RPMI7951 (cell line): ENCODE measurements around the gene GBF1. TPM values are rescaled to one million over a fixed set of nuclear protein-coding genes. Genes with fewer than 3 reads are reported as not detected.
"Not testable (repeated sequence)": the region's sequence is repeated elsewhere in the genome, so short reads cannot be mapped to it uniquely, and the experiment has no call there.

Experiments used
- DNase-seq: peaks from one replicate; pipeline ENCODE4 v3.0.0-alpha.2; 2012; ENCODE audit warnings: low read depth
- total RNA-seq: library from RNA; depleted of rRNA; stranded (reverse); fragments of >200 nt; shearing (Covaris generic); gene quantifications from 2 replicates; pipeline ENCODE4 v1.2.3, GENCODE V29; 2014; rRNA removed

GBF1 gene
- total RNA-seq, result 23.9 and 31.0 TPM in 2 replicates

DNA sequence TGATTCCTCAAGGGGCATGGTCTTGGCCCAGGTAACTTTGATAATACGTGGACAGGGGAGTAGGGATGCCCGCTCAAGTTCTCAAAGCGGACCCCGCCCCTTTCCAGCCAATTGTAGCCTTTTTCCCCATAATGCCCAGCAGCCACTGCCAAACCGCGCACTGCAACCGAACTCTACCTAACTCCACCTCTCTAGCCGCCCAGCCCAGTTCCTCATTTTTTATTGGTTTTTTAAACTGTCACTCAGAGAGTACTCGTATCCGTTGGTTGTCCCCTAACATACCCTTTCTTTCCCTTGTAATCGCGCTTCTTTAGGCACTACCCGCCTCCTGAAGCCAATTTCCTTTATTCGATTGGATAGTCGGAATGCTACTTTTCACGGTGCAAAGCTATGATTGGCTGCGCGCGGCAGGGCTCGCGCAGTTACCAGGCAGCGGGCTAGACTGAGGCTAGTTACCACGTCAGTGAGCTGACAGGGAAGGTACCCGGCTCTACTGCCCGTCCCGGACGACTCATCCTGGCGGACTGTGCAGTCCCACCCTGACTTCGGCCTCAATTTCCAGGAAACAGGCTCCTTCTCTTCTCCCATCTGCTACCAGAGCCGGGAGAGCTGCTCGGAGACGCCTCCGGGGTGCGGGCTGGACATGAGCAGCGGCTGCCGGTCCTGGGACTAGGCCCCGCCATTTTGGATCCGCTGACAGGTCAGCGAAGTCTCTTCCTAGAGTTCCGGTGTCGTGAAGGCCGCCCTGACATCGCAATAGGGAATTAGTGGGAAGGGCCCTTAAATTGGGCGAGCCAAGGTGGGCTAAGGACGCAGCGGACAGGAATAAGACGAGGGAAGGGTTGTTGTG lies at the start of gene GBF1:
GBF1 (plus strand) TSS at position 451 of the 850 bp plus-strand sequence. CDS start 13,407 bp downstream, outside the sequence.
- peak; percentile 100 for DNase-seq

DNA sequence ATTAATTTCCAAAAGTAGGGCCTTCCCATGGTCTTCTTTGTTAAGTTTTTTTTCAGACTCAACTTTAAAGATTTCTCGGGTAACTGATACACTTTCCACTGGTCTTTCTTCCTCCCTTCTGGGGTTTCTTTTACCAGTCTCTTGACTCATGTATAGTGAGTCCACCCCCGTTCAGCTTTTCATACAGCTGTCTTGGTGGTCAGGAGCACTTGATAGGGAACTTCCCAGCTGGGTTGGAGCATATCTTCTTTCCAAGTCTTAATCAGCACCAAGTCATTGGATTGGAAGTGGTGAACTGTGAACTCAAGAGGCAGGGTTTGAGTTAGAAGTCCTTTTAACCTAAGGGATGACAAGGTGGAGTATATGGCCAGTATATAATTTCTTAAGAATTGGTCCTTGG lies 48.4 kb upstream of the GBF1 start:
- DNase-seq, result no peak

GRCh38 chr10:102198027-102198426 lies 47.3 kb upstream of the GBF1 start:
- no peak for DNase-seq

DNA sequence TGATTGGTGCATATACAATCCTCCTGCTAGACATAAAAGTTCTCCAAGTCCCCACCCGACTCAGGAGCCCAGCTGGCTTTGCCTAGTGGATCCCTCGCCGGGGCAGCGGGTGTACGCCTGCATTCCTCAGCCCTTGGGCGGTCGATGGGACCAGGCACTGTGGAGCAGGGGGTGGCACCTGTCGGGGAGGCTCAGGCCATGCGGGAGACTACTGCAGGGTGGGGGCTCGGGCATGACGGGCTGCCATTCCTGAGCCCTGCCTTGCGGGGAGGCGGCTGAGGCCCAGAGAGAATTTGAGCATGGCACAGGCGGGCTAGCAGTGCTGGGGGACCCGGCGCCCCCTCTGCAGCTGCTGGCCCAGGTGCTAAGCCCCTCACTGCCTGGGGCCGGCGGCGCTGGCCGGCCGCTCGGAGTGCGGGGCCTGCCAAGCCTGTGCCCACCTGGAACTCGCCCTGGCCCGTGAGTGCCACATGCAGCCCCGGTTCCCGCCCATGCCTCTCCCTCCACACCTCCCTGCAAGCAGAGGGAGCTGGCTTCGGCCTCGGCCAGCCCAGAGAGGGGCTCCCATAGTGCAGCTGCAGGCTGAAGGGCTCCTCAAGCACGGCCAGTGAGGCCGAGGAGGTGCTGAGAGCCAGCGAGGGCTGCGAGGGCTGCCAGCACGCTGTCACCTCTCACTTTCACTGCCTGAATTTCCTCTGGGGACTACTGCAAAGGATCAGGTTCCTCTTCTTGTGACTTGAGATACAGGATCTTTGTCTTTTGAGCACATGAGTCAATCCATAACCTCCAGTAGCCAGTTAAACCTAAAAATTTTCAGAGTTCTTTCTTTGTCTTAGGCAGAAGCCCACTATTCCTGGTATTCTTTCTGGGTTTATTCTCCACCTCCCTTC lies 44.3 kb upstream of the GBF1 start:
- DNase-seq, result no peak

GRCh38 chr10:102202386-102202785 lies 42.9 kb upstream of the GBF1 start:
- DNase-seq, result no peak

GRCh38 chr10:102208311-102209035 lies 36.9 kb upstream of the GBF1 start:
- peak; percentile 89 for DNase-seq

- DNase-seq, result no peak
Observed at GRCh38 chr10:102211615-102212299, 33.6 kb upstream of the GBF1 start.

- DNase-seq, result not testable (repeated sequence)
Observed at GRCh38 chr10:102213599-102213998, 31.7 kb upstream of the GBF1 start.

GRCh38 chr10:102219370-102219769 lies 26.0 kb upstream of the GBF1 start:
- DNase-seq, result no peak

DNA sequence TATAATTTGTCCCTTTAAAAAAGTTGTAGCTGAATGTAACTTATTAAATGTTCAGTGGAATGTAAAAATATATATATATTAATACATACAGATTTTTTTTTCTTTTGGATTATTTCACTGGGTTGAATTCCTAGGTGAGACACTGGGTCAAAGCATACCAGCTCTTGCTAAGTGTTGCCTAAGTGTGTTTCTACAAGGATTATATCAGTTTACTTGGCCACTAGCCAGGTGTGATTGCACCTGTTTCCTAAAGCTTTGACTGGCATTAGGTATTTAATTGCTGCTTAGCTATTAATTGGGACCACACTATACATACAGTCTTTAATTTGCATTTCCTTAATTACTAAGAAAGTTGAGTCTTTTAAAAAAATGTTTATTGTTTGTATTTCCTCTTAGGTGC lies 24.7 kb upstream of the GBF1 start:
- DNase-seq, result no peak

DNA sequence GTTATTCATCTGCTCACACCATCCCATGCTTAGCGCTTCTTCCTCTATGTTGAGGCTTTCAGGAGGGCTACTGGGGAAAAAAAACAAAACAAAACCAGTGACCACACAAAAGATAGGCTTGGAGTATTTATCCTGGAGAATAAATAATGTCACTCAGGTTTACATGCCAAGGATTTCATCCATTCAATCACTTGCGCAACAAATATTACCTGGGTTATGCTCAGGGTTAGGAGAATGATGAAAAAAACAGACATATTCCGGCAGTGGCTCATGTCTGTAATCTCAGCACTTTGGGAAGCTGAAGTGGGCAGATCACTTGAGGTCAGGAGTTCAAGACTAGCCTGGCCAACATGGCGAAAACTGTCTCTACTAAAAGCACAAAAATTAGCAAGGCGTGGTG lies 22.5 kb upstream of the GBF1 start:
- no peak for DNase-seq

- DNase-seq, result peak; percentile 91
Observed at GRCh38 chr10:102225646-102226541, 19.4 kb upstream of the GBF1 start, which contains the start of gene ELOVL3. TSS of gene ELOVL3 (plus strand) at chr10:102226299. CDS start at chr10:102226549, 250 bp downstream.

DNA sequence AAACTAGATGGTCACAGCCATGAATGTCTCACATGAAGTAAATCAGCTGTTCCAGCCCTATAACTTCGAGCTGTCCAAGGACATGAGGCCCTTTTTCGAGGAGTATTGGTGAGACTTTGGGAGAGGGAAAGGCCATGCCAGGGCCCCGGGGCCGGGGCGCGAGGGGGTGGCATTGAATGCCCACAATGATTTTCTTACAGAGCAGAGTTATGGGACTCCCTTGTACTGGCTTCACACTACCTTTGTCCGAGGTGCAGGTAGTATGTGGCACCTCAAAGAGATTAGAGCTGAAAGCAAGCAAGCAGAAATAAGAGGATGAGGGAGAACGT lies 18.8 kb upstream of the GBF1 start:
- no peak for DNase-seq

DNA sequence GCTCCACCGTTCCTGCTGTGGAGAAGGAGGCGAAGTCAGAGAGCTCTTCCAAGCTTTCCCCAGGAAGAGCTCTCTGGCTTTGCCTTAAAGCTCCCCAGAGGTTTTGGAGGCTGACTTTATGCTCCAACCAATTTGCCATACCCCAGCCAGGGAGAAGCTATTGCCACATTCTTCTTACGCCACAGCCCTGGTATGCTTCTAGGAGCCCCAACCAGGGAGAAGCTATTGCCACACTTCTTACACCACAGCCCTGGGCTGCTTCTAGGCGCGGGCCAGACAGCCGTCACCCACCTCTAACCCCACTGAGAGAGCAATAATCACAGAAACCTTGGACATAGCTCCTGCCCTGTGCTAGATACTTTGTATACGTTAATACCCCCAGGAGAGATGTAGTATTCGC lies 18.3 kb upstream of the GBF1 start:
- peak; percentile 45 for DNase-seq

DNA sequence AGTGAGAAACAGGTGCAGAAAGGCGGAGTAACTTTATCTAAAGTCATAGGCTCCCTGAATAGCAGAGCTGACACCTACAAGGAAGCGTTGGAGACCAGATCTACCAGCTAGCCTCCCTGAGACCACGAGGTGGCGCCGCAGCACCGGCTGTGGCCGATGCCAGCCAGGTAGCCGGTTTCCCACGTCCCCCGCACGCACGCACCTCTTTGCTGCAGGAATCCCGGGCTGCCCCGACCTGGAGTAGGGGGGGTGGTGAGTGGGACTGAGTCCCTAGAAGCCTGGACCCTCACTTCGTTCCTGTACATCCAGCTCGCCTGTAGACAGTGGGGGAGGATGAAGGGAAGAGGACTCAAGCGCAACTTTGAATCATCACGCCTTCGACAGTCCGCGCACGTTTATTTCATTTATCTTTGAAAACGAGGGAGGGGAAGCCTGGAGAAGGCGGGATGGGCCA lies 15.5 kb upstream of the GBF1 start:
- DNase-seq, result peak; percentile 61

GRCh38 chr10:102230264-102230860 lies 15.0 kb upstream of the GBF1 start:
- peak; percentile 67 for DNase-seq

- no peak for DNase-seq
Observed at GRCh38 chr10:102230861-102231356, 14.4 kb upstream of the GBF1 start.

- no peak for DNase-seq
Observed at GRCh38 chr10:102231357-102232318, 13.7 kb upstream of the GBF1 start.
